Esophagus muscularis mucosa (tissue), 4 donors: Measurements from ENCODE around the gene EGR1.

Source experiments
- CTCF ChIP-seq, 3 experiments: fragments of 200-600 bp in 2 of 3; fragments of 450-650 bp in 1 of 3; sonication (generic) in 2 of 3; IDR thresholded peaks; one replicate each; pipeline ENCODE4 v1.5.1; 2017 to 2019; ENCODE audit warnings: antibody characterized with exemption in 3 of 3, mild to moderate bottlenecking in 2 of 3, moderate library complexity in 1 of 3
- EP300 ChIP-seq: sonication (generic); formaldehyde crosslinking; IDR thresholded peaks from one replicate; pipeline ENCODE4 v1.6.1; 2017; ENCODE audit warnings: antibody characterized with exemption
- POLR2A ChIP-seq: fragments of 450-650 bp; IDR thresholded peaks from one replicate; pipeline ENCODE4 v1.6.1; 2017; ENCODE audit warnings: antibody characterized with exemption, moderate library complexity, mild to moderate bottlenecking, low read depth

GRCh38 chr5:138463419-138464007 is 1.8 kb upstream of the EGR1 start:
- peak in 1 of 3 experiments; percentile 6 for TF ChIP-seq CTCF (IDR thresholded peaks at IDR 0.05)
- no peak for TF ChIP-seq EP300
- TF ChIP-seq POLR2A = no peak
